HepG2 (cell line): ENCODE results near the gene RHBDD2. TPM values are rescaled to one million over a fixed set of nuclear protein-coding genes. Genes with fewer than 3 reads are reported as not detected.

Experiments used
- CBX5 ChIP-seq: sonication (generic); formaldehyde crosslinking; IDR thresholded peaks from 2 replicates; pipeline ENCODE4 v1.4.0; 2020; ENCODE audit warnings: missing genetic modification reagents, borderline replicate concordance
- GLI4 ChIP-seq: sonication (generic); formaldehyde crosslinking; IDR thresholded peaks from 2 replicates; pipeline ENCODE4 v1.5.1; 2020; ENCODE audit warnings: missing genetic modification reagents, mild to moderate bottlenecking, moderate library complexity, borderline replicate concordance
- HNF1A ChIP-seq, 2 experiments: sonication (generic) in 1 of 2; formaldehyde crosslinking in 1 of 2; IDR thresholded peaks; 2 replicates each; pipeline versions ENCODE4 v1.4.0 to v1.6.1; 2016 to 2020; ENCODE audit warnings: borderline replicate concordance in 1 of 2, low read depth in 1 of 2, mild to moderate bottlenecking in 1 of 2, missing genetic modification reagents in 1 of 2
- RXRB ChIP-seq: IDR thresholded peaks from 2 replicates; pipeline ENCODE4 v1.6.1; 2016; ENCODE audit warnings: borderline replicate concordance, missing genetic modification reagents, missing compliant biosample characterization
- TBL1XR1 ChIP-seq: fragments of 150-350 bp; IDR thresholded peaks from 2 replicates; pipeline ENCODE4 v1.6.1; 2014; ENCODE audit warnings: borderline replicate concordance, low read length; ENCODE audit not compliant: partially characterized antibody
- ZFP91 ChIP-seq: sonication (generic); formaldehyde crosslinking; IDR thresholded peaks from 2 replicates; pipeline ENCODE4 v1.9.0; 2022; ENCODE audit warnings: missing genetic modification reagents, mild to moderate bottlenecking, borderline replicate concordance
- ZNF12 ChIP-seq: sonication (generic); formaldehyde crosslinking; IDR thresholded peaks from 2 replicates; pipeline ENCODE4 v1.5.0; 2020; ENCODE audit warnings: missing genetic modification reagents
- ZNF280B ChIP-seq: sonication (generic); formaldehyde crosslinking; IDR thresholded peaks from 2 replicates; pipeline ENCODE4 v1.5.0; 2020; ENCODE audit warnings: missing genetic modification reagents, mild to moderate bottlenecking, borderline replicate concordance
- ZNF362 ChIP-seq: sonication (generic); formaldehyde crosslinking; IDR thresholded peaks from 2 replicates; pipeline ENCODE4 v1.4.0; 2020; ENCODE audit warnings: missing genetic modification reagents, mild to moderate bottlenecking, borderline replicate concordance
- ZNF382 ChIP-seq: sonication (generic); formaldehyde crosslinking; IDR thresholded peaks from 2 replicates; pipeline ENCODE4 v1.5.0; 2020; ENCODE audit warnings: missing genetic modification reagents, mild to moderate bottlenecking, borderline replicate concordance
- ZNF512B ChIP-seq: sonication (generic); formaldehyde crosslinking; IDR thresholded peaks from 2 replicates; pipeline ENCODE4 v1.5.1; 2020; ENCODE audit warnings: missing genetic modification reagents, mild to moderate bottlenecking, borderline replicate concordance
- ZSCAN5A ChIP-seq: sonication (generic); formaldehyde crosslinking; IDR thresholded peaks from 2 replicates; pipeline ENCODE4 v1.8.0; 2022; ENCODE audit warnings: mild to moderate bottlenecking, missing genetic modification reagents, borderline replicate concordance
- polyA plus RNA-seq, 8 experiments: library from polyadenylated mRNA; depleted of rRNA in 3 of 8; stranded (reverse) in 7 of 8; unstranded in 1 of 8; fragments of >200 nt; fragmentation: Illumina TruSeq in 4 of 8; extraction: Trizol in 4 of 8; gene quantifications; 2 replicates each; pipeline versions ENCODE4 v1.2.1 to v1.2.3, GENCODE V29; 2011 to 2016; ENCODE audit warnings: low read depth in 4 of 8, missing spikeins in 1 of 8, mixed read lengths in 1 of 8; ENCODE audit not compliant: insufficient read depth in 1 of 8
- total RNA-seq, 5 experiments: library from RNA; depleted of rRNA; stranded (reverse); fragments of >200 nt; fragmentation: Illumina TruSeq; extraction: Trizol; gene quantifications; 2 replicates each; pipeline ENCODE4 v1.2.3, GENCODE V29; 2016; ENCODE audit warnings: low read depth in 1 of 5

The RHBDD2 gene
- total and polyA plus RNA-seq, 2 of the 13 experiments (the other 11 are each of a cell fraction or from before 2014, with no cell fraction given), result 23.1 to 26.4 TPM

- TF ChIP-seq ZNF280B (CRISPR knock-in tag), result 0 out of 2 replicates have a peak, but pooled peaks have one; percentile 31
- peak; percentile 87 for TF ChIP-seq TBL1XR1
- peak; percentile 73; the same call in 1 of the 2 replicates for TF ChIP-seq GLI4
- TF ChIP-seq CBX5, result peak; percentile 24; the same call in 1 of the 2 replicates
- TF ChIP-seq ZNF512B (CRISPR knock-in tag), result no peak
- no peak for TF ChIP-seq ZNF12 (CRISPR knock-in tag)
- TF ChIP-seq HNF1A (IDR thresholded peaks at IDR 0.05; ENCODE audit: low read depth), result no peak
- no peak for TF ChIP-seq HNF1A (CRISPR knock-in tag; IDR thresholded peaks at IDR 0.05; ENCODE audit: borderline replicate concordance)
- peak; percentile 92; the same call in 1 of the 2 replicates for TF ChIP-seq ZFP91 (CRISPR knock-in tag)
- no peak; the same call in 1 of the 2 replicates for TF ChIP-seq ZNF362 (CRISPR knock-in tag)
- peak; percentile 77; the same call in 1 of the 2 replicates for TF ChIP-seq ZSCAN5A (CRISPR knock-in tag)
- TF ChIP-seq RXRB, result no peak; the same call in 1 of the 2 replicates
- TF ChIP-seq ZNF382, result no peak
Measured at GRCh38 chr7:75914655-75915415, 36.0 kb downstream of the RHBDD2 start, which contains the start of gene POR (continued).
